HCT116 (cell line): ENCODE results near the gene JPT1.

Experiments used
- ATF3 ChIP-seq: IDR thresholded peaks from 2 replicates; pipeline ENCODE4 v1.6.1; 2012
- CTCF ChIP-seq, 3 experiments: fragments of 200-600 bp in 1 of 3; sonication (generic) in 1 of 3; IDR thresholded peaks in 2 of 3; conservative IDR thresholded peaks in 1 of 3; 2 replicates each; pipeline ENCODE4 v1.5.1; 2012 to 2017; ENCODE audit warnings: low read depth in 2 of 3, low read length in 2 of 3, antibody characterized with exemption in 1 of 3, borderline replicate concordance in 1 of 3, control low read depth in 1 of 3, mild to moderate bottlenecking in 1 of 3, mixed read lengths in 1 of 3, mixed run types in 1 of 3, moderate library complexity in 1 of 3; ENCODE audit not compliant: insufficient read depth in 1 of 3
- ELF1 ChIP-seq: IDR thresholded peaks from 2 replicates; pipeline ENCODE4 v1.6.1; 2012; ENCODE audit warnings: low read depth, borderline replicate concordance
- EZH2 ChIP-seq: fragments of 200-600 bp; sonication (generic); IDR thresholded peaks from 2 replicates; pipeline ENCODE4 v1.6.1; 2017; ENCODE audit warnings: antibody characterized with exemption, mixed run types
- EZH2phosphoT487 ChIP-seq: fragments of 200-600 bp; IDR thresholded peaks from 2 replicates; pipeline ENCODE4 v1.6.1; 2018; ENCODE audit warnings: antibody characterized with exemption, borderline replicate concordance
- POLR2A ChIP-seq: IDR thresholded peaks from 2 replicates; pipeline ENCODE4 v1.7.0; 2011; ENCODE audit warnings: borderline replicate concordance; ENCODE audit not compliant: insufficient read depth, insufficient read length; ENCODE audit errors: extremely low read depth
- POLR2AphosphoS5 ChIP-seq: IDR thresholded peaks from 2 replicates; pipeline ENCODE4 v1.6.1; 2011; ENCODE audit warnings: mild to moderate bottlenecking, low read depth, low read length, moderate library complexity
- SIN3A ChIP-seq: IDR thresholded peaks from 2 replicates; pipeline ENCODE4 v1.6.1; 2012; ENCODE audit warnings: low read depth
- SP1 ChIP-seq: IDR thresholded peaks from 2 replicates; pipeline ENCODE4 v1.6.1; 2012; ENCODE audit warnings: low read depth
- ZBTB33 ChIP-seq: IDR thresholded peaks from 2 replicates; pipeline ENCODE4 v1.6.1; 2011; ENCODE audit warnings: mild to moderate bottlenecking, low read length, moderate library complexity; ENCODE audit not compliant: insufficient replicate concordance; ENCODE audit errors: extremely low read depth
- ZNF274 ChIP-seq: fragments of 200-500 bp; sonication (Bioruptor generic); IDR thresholded peaks from 2 replicates; pipeline ENCODE4 v1.6.1; 2014; ENCODE audit warnings: mild to moderate bottlenecking, low read depth, low read length, inconsistent platforms
- TF ChIP-seq, protein P1 (sequence below): IDR thresholded peaks from 2 replicates; pipeline ENCODE4 v1.6.1; 2012; ENCODE audit warnings: low read depth

DNA sequence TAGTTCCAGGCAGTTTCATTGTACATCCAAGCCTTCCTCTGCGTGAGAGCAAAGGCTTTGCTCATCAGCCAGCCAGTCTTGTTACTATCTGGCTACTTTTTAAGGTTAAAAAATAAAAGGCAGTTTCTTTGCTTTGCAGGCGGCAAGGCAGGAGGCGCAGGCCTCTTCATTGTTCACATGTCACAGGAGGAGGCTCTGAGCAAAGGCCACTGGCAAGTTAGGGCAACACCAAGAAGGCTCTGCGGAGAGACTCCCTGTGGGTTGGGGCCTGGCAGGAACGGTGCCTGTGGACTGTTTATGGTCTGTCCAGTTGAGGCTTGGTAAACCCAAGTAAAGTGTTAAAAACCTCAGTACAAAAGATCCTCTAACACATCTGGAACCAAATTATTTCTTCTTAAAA lies 18.9 kb downstream of the JPT1 start:
- no peak for TF ChIP-seq POLR2AphosphoS5
- no peak for TF ChIP-seq CTCF (IDR thresholded peaks at IDR 0.05 in 2 of 3, conservative IDR thresholded peaks at IDR 0.05 in 1 of 3; ENCODE audit: borderline replicate concordance in 1 of 3, insufficient read depth in 1 of 3, low read depth in 2 of 3, low read length in 2 of 3)
- no peak for TF ChIP-seq SP1
- no peak for TF ChIP-seq ELF1
- no peak for TF ChIP-seq ZNF274
- no peak for TF ChIP-seq ATF3
- no peak for TF ChIP-seq EZH2
- TF ChIP-seq EZH2phosphoT487, result no peak
- TF ChIP-seq, protein P1, sequence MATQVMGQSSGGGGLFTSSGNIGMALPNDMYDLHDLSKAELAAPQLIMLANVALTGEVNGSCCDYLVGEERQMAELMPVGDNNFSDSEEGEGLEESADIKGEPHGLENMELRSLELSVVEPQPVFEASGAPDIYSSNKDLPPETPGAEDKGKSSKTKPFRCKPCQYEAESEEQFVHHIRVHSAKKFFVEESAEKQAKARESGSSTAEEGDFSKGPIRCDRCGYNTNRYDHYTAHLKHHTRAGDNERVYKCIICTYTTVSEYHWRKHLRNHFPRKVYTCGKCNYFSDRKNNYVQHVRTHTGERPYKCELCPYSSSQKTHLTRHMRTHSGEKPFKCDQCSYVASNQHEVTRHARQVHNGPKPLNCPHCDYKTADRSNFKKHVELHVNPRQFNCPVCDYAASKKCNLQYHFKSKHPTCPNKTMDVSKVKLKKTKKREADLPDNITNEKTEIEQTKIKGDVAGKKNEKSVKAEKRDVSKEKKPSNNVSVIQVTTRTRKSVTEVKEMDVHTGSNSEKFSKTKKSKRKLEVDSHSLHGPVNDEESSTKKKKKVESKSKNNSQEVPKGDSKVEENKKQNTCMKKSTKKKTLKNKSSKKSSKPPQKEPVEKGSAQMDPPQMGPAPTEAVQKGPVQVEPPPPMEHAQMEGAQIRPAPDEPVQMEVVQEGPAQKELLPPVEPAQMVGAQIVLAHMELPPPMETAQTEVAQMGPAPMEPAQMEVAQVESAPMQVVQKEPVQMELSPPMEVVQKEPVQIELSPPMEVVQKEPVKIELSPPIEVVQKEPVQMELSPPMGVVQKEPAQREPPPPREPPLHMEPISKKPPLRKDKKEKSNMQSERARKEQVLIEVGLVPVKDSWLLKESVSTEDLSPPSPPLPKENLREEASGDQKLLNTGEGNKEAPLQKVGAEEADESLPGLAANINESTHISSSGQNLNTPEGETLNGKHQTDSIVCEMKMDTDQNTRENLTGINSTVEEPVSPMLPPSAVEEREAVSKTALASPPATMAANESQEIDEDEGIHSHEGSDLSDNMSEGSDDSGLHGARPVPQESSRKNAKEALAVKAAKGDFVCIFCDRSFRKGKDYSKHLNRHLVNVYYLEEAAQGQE, result no peak
- no peak for TF ChIP-seq SIN3A
- TF ChIP-seq POLR2A, result no peak
- TF ChIP-seq ZBTB33, result no peak
